Globus pallidus (tissue), 1 donor: Measurements from ENCODE around the gene HDAC4.

Source experiments
- DNase-seq: peaks from one replicate; pipeline ENCODE4 v3.0.0-alpha.2; 2015; ENCODE audit warnings: low spot score

HDAC4 gene

DNA sequence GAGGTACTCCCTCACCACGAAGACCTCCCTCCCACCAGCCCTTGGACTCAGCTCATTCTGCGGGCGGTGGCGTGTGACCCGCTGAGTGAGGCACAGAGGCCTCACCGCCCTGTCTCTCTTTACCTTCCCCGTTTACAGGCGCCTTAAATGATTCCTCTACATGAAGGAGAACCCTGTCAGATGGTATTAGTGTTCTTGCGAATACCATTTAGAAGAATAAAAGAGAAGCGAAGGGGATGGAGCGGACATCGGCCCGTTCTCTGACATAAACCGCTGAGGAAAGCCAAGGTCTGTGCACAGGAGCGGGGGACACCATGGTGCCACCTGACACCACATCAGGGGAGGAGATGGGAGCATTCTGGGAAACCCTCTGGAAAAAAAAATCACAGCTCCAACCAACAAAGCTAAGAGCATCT lies 179.8 kb downstream of the HDAC4 start:
- DNase-seq = no peak

- no peak for DNase-seq
Measured at GRCh38 chr2:239220341-239220740, 180.5 kb downstream of the HDAC4 start.

- no peak for DNase-seq
Measured at GRCh38 chr2:239216614-239217273, 184.1 kb downstream of the HDAC4 start.

DNA sequence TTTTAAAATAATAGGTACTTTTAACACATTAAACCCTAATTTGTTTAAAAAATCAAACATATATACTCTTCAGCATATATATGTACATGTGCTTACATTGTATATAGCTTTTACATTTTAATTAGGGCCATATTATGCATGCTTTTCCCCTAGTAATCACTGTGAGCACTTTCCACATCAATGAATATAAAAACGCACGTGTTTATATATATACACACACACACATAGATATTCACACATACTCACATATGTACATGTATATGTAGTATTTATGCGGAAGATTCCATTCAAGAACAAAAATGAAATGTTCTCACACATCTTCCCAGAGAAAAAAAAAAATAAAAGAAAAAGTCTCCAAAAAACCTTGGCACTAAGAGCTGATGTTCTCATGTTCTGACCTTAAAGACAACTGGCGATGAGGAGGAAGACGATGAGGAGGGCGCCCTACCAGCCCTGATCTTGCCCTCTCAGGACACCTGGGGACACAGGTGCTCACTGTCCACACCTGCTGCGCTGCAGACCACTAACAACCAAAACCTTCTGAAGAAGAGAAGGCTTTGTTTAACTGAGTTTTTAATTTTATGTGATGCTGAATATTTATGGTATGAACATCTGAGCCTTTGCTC lies 184.7 kb downstream of the HDAC4 start:
- DNase-seq = no peak

DNA sequence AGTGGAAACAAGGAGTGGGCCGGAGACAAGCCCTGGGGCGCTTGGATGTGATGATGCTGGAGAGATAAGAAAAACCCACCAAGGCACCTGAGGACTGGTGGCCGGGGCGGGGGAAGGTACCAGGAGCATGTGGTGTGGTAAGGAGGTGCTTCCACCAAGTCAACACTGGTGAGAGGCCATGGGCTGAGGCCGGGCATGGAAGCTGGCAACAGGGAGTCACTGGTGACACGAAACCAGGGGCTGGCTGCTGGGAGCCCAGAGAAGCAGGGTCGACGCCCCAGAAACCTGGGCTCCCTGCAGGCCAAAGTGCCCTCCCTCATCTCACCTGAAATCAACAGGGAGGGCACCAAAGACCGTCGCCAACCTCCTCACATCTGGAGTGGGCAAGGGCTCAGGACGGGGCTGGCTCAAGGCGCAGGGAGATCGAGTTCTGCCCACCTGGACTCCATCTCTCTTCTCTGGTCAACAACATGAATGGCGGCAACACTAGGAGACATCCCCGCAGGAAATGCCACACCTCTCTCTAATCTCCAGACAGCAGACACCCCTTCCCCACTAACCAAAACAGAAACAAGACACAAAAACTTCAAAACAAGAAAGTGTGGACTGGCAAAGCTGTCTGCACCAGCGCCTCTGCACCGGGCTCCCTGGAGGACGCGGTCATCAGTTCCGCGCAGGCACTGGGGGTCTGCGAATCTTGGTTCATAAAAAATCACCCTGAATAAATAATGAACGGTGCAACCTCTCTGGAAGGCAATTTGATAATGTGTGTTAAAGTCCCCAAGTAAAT lies 185.5 kb downstream of the HDAC4 start:
- DNase-seq = no peak

GRCh38 chr2:239214725-239215124 lies 186.1 kb downstream of the HDAC4 start:
- no peak for DNase-seq

DNA sequence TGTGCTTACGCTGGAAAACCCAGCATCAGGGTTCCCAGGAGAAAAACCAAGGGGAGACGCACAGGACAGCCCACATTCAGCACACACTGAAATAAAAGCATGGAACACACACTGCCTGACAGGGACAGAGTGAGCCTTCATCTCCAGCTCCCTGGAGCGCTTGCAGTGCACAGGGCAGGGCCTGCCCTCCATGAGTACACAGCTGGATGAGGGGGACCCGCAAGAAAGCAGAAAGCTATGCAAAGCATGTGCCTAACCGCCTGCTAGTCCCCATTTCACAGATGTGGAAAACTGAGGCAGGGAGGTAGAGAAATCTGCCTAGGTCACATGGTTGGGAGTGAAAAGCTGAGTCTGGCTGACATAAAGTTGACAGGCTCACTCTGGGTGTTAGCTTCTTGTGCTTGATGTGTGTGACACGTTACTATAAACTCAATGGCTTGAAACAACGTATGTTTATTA lies 187.1 kb downstream of the HDAC4 start:
- no peak for DNase-seq

- no peak for DNase-seq
Measured at GRCh38 chr2:239212929-239213642, 187.7 kb downstream of the HDAC4 start.

- DNase-seq = no peak
Measured at GRCh38 chr2:239212121-239212928, 188.5 kb downstream of the HDAC4 start.

DNA sequence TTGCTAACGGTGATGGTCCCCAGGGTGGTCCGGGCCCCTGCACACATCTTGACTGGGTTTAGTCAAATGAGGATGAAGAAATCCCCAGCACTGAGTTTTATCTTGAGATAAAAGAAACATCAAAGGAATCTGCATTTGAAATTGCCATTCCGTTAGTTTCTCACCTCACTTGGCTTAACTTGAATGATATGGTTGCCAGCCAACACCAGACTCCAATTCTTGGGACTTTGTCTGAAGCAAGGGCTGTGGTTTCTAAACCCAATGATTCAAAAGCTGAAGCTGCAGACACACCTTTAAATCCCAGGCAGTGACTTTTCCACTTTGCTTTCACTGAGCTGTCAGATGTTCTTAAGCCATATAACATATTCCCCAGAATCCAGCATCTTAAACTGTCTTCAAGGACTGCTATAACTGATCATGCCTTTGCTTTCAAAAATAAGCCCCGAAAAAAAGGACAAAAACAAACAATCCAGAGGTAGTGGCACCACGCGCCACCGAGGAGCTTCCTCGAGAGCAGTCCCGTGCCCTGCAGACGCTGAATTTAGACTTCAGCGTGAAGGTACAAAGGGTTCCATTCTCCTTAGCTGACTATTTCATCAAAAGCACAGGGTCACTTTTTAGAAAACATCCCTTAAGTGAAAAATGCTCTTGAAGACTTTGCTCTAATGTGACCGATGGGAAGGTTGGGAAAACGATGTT lies 189.3 kb downstream of the HDAC4 start:
- no peak for DNase-seq

GRCh38 chr2:239209783-239210182 lies 191.0 kb downstream of the HDAC4 start:
- no peak for DNase-seq

- DNase-seq = no peak
Measured at GRCh38 chr2:239208465-239209180, 192.2 kb downstream of the HDAC4 start.

- no peak for DNase-seq
Measured at GRCh38 chr2:239206851-239207250, 194.0 kb downstream of the HDAC4 start.

DNA sequence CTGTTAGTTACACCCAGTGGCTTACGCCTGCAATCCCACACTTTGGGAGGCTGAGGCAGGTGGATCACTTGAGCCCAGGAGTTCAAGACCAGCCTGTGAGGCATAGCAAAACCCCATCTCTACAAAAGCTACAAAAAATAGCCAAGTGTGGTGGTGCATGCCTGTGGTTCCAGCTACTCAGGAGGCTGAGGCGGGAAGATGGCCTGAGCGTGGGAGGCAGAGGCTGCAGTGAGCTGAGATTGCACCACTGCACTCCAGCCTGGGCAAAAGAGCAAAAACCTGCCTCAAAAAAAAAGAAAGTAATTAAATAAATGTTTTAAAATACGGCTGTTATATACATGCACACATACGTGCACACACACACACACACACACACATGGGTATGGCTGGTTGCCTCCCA lies 194.8 kb downstream of the HDAC4 start:
- no peak for DNase-seq

- DNase-seq = no peak
Measured at GRCh38 chr2:239204876-239205468, 195.8 kb downstream of the HDAC4 start.

- DNase-seq = no peak
Measured at GRCh38 chr2:239204136-239204875, 196.5 kb downstream of the HDAC4 start.

DNA sequence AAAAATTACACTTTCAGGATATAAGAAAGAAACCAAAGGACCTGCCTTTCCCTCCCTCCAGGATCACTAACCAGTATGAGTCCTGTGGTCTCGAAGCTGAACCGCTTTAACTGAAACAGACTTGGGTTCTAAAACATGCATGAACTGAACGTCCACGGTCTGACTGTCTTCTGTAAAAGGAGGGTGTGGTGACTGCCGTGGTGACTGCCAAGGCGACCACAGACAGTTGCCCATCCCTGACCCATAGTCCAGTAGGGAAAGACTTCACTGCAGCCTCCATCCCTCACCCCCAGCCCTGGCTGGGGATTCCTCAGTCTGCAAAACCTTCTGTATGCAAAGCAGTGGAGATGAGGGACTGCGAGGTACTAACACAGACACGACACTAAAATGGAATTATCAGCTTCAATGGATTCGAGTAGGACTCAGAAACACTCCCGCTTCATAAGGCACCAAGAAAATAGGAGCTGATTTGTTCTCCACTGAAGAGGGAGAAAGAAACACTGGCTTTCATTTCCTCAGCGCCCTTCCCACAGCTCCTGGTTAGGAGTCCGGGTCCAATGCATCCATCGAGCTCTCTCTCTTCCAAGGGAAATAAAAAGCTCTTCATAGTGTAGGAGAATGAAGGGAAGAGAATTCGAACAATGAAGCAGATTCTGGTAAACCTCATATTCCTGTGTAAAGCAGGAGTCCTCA lies 197.2 kb downstream of the HDAC4 start:
- no peak for DNase-seq

DNA sequence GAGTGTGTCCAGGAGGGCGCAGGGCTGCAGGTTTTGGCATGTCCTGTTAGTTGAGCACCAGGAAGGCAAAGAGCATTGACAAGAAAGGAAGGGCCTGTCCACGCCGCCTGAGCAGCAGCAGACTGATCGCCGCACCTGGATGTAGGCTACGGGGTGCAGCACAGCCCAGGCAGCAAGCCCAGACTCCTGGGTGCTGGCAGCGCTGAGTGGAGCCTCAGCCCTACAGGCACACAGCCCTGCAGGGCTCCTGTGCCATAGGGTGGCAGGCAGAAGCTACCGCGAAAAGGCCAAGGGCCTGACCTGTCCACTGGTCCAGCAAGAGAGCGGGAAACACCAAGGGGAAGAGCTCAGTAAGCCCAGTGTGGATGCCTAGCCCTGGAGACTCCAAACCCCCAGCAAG lies 198.0 kb downstream of the HDAC4 start:
- no peak for DNase-seq

GRCh38 chr2:239202343-239202742 lies 198.5 kb downstream of the HDAC4 start:
- no peak for DNase-seq
